Measurements from ENCODE around the gene PARD6G. TPM values are rescaled to one million over a fixed set of nuclear protein-coding genes. Genes with fewer than 3 reads are reported as not detected.
A peak's percentile ranks its signal among the peaks of the same experiment; 100 is the strongest.
"Not testable (repeated sequence)": the region's sequence is repeated elsewhere in the genome, so short reads cannot be mapped to it uniquely, and the experiment has no call there.

PARD6G gene
- total and polyA plus RNA-seq, 4 donors = 11.8 to 20.3 (median 18.2) TPM

GRCh38 chr18:80167931-80168330, 79.4 kb downstream of the PARD6G start:
- Histone ChIP-seq H3K4me3 (ENCODE audit: low read depth, low read length) (no peak overlapping the region), H3K9me3 (ENCODE audit: control insufficient read depth, insufficient read depth, low read length) (no peaks in the 10 kb centered on the region), H3K27ac (ENCODE audit: low read depth, low read length) (no peak overlapping the region), H3K36me3 (ENCODE audit: control insufficient read depth, insufficient read depth, low read length) (peaks cover 12% of the 10 kb centered on the region), H3K27me3 (ENCODE audit: control insufficient read depth, insufficient read depth, low read length) (no peaks in the 10 kb centered on the region), H3K4me1 (ENCODE audit: control insufficient read depth, insufficient read depth, low read length) (peaks cover 23% of the 10 kb centered on the region)
- no peak for DNase-seq (ENCODE audit: low read depth in 4 of 6, low spot score in 6 of 6)
- 86% methylated on average over 9 of the region's 13 CpGs for WGBS (ENCODE audit: insufficient coverage)

DNA sequence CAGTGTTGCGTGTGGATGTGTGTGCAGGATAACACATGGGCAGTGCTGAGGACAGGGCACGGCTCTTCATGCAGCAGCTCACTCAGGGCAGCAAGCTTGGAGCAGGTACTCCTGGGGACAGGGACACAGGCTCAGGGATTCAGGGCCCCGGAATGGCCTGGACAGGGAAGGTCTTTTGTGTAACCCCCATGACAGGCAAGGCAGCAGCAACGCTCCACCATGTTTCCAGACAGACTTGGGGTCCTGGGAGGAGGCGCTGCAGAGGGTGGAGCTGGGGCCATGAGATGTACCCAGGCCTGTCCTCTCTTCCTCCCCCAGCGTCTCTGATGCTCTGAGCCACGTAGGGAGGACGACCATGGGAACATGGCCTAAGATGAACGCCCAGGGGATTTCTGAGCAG, 80.0 kb downstream of the PARD6G start:
- peaks cover 15% of the 10 kb centered on the region for H3K36me3 ChIP-seq (ENCODE audit: control insufficient read depth, insufficient read depth, low read length)
- DNase-seq (ENCODE audit: low read depth in 4 of 6, low spot score in 6 of 6) = no peak
- 93% methylated on average over 9 of the region's 9 CpGs for WGBS (ENCODE audit: insufficient coverage)
- H3K27ac ChIP-seq (ENCODE audit: low read depth, low read length) = no peak overlapping the region
- H3K4me1 ChIP-seq (ENCODE audit: control insufficient read depth, insufficient read depth, low read length) = peaks cover 23% of the 10 kb centered on the region
- H3K27me3 ChIP-seq (ENCODE audit: control insufficient read depth, insufficient read depth, low read length) = no peaks in the 10 kb centered on the region
- no peaks in the 10 kb centered on the region for H3K9me3 ChIP-seq (ENCODE audit: control insufficient read depth, insufficient read depth, low read length)
- H3K4me3 ChIP-seq (ENCODE audit: low read depth, low read length) = no peak overlapping the region

DNA sequence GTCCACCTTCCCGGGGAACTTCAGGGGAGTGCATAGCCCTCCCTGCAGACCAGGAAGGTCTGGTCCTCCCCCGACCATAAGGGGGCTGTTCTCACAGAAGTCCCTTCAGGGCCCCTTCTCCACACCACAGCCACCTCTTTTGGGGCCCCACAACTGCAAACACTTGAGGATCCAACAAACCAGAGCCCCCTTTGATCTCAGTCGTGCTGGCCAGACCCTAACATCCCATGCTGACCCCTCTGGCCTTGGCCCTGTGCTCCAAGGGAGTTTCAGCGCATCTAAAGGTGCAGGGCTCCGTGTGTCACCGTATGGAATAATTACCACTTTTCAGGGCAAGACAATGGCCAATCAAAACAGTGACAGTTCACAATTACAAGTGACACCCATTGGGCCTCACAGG, 80.6 kb downstream of the PARD6G start:
- Histone ChIP-seq H3K4me3 (ENCODE audit: low read depth, low read length) (no peak overlapping the region), H3K9me3 (ENCODE audit: control insufficient read depth, insufficient read depth, low read length) (no peaks in the 10 kb centered on the region), H3K27me3 (ENCODE audit: control insufficient read depth, insufficient read depth, low read length) (no peaks in the 10 kb centered on the region), H3K27ac (ENCODE audit: low read depth, low read length) (no peak overlapping the region), H3K4me1 (ENCODE audit: control insufficient read depth, insufficient read depth, low read length) (peaks cover 25% of the 10 kb centered on the region), H3K36me3 (ENCODE audit: control insufficient read depth, insufficient read depth, low read length) (peaks cover 18% of the 10 kb centered on the region)
- no peak for DNase-seq (ENCODE audit: low read depth in 4 of 6, low spot score in 6 of 6)
- WGBS (ENCODE audit: insufficient coverage) = 78% methylated on average over 6 of the region's 6 CpGs

- 87% methylated on average over 10 of the region's 10 CpGs for WGBS (ENCODE audit: insufficient coverage)
- H3K27ac ChIP-seq (ENCODE audit: low read depth, low read length) = no peak overlapping the region
- DNase-seq (ENCODE audit: low read depth in 4 of 6, low spot score in 6 of 6) = no peak
- H3K27me3 ChIP-seq (ENCODE audit: control insufficient read depth, insufficient read depth, low read length) = no peaks in the 10 kb centered on the region
- H3K4me1 ChIP-seq (ENCODE audit: control insufficient read depth, insufficient read depth, low read length) = peaks cover 28% of the 10 kb centered on the region
- H3K9me3 ChIP-seq (ENCODE audit: control insufficient read depth, insufficient read depth, low read length) = no peaks in the 10 kb centered on the region
- H3K36me3 ChIP-seq (ENCODE audit: control insufficient read depth, insufficient read depth, low read length) = peaks cover 21% of the 10 kb centered on the region
- no peak overlapping the region for H3K4me3 ChIP-seq (ENCODE audit: low read depth, low read length)
These were observed 81.1 kb downstream of the PARD6G start for GRCh38 chr18:80166240-80166639.

GRCh38 chr18:80164727-80165355, 82.5 kb downstream of the PARD6G start:
- DNase-seq (ENCODE audit: low read depth in 4 of 6, low spot score in 6 of 6); H3K4me3 ChIP-seq (ENCODE audit: low read depth, low read length); H3K27me3 ChIP-seq (ENCODE audit: control insufficient read depth, insufficient read depth, low read length); H3K9me3 ChIP-seq (ENCODE audit: control insufficient read depth, insufficient read depth, low read length); H3K27ac ChIP-seq (ENCODE audit: low read depth, low read length): not testable (repeated sequence)
- Histone ChIP-seq H3K36me3 (ENCODE audit: control insufficient read depth, insufficient read depth, low read length) (peaks cover 30% of the 10 kb centered on the region), H3K4me1 (ENCODE audit: control insufficient read depth, insufficient read depth, low read length) (peaks cover 24% of the 10 kb centered on the region)
- 96% methylated on average over 9 of the region's 9 CpGs for WGBS (ENCODE audit: insufficient coverage)

- H3K9me3 ChIP-seq (ENCODE audit: control insufficient read depth, insufficient read depth, low read length) = no peaks in the 10 kb centered on the region
- H3K4me1 ChIP-seq (ENCODE audit: control insufficient read depth, insufficient read depth, low read length) = peaks cover 14% of the 10 kb centered on the region
- H3K4me3 ChIP-seq (ENCODE audit: low read depth, low read length) = no peak overlapping the region
- 89% methylated on average over 7 of the region's 7 CpGs for WGBS (ENCODE audit: insufficient coverage)
- H3K36me3 ChIP-seq (ENCODE audit: control insufficient read depth, insufficient read depth, low read length) = peaks cover 28% of the 10 kb centered on the region
- no peaks in the 10 kb centered on the region for H3K27me3 ChIP-seq (ENCODE audit: control insufficient read depth, insufficient read depth, low read length)
- no peak for DNase-seq (ENCODE audit: low read depth in 4 of 6, low spot score in 6 of 6)
- H3K27ac ChIP-seq (ENCODE audit: low read depth, low read length) = no peak overlapping the region
These were observed 84.1 kb downstream of the PARD6G start for GRCh38 chr18:80163183-80163582.

GRCh38 chr18:80161781-80162417, 85.4 kb downstream of the PARD6G start:
- no peak overlapping the region for H3K27ac ChIP-seq (ENCODE audit: low read depth, low read length)

GRCh38 chr18:80159713-80160636, 87.3 kb downstream of the PARD6G start:
- H3K27ac ChIP-seq (ENCODE audit: low read depth, low read length) = no peak overlapping the region
- 71% methylated on average over 109 of the region's 109 CpGs for WGBS (ENCODE audit: insufficient coverage)
- H3K4me1 ChIP-seq (ENCODE audit: control insufficient read depth, insufficient read depth, low read length) = peaks cover 14% of the 10 kb centered on the region
- peaks cover 36% of the 10 kb centered on the region for H3K36me3 ChIP-seq (ENCODE audit: control insufficient read depth, insufficient read depth, low read length)
- H3K27me3 ChIP-seq (ENCODE audit: control insufficient read depth, insufficient read depth, low read length) = no peaks in the 10 kb centered on the region
- H3K4me3 ChIP-seq (ENCODE audit: low read depth, low read length) = no peak overlapping the region
- no peaks in the 10 kb centered on the region for H3K9me3 ChIP-seq (ENCODE audit: control insufficient read depth, insufficient read depth, low read length)
- peak in 1 of 6 donors; percentile 13 for DNase-seq (ENCODE audit: low read depth in 4 of 6, low spot score in 6 of 6)

More at GRCh38 chr18:80161781-80162417, 85.4 kb downstream of the PARD6G start:
- WGBS (ENCODE audit: insufficient coverage) = 71% methylated on average over 4 of the region's 7 CpGs
- Histone ChIP-seq H3K36me3 (ENCODE audit: control insufficient read depth, insufficient read depth, low read length) (peaks cover 28% of the 10 kb centered on the region), H3K9me3 (ENCODE audit: control insufficient read depth, insufficient read depth, low read length) (no peaks in the 10 kb centered on the region), H3K4me3 (ENCODE audit: low read depth, low read length) (no peak overlapping the region), H3K27me3 (ENCODE audit: control insufficient read depth, insufficient read depth, low read length) (no peaks in the 10 kb centered on the region), H3K4me1 (ENCODE audit: control insufficient read depth, insufficient read depth, low read length) (peaks cover 14% of the 10 kb centered on the region)
- no peak for DNase-seq (ENCODE audit: low read depth in 4 of 6, low spot score in 6 of 6)

DNA sequence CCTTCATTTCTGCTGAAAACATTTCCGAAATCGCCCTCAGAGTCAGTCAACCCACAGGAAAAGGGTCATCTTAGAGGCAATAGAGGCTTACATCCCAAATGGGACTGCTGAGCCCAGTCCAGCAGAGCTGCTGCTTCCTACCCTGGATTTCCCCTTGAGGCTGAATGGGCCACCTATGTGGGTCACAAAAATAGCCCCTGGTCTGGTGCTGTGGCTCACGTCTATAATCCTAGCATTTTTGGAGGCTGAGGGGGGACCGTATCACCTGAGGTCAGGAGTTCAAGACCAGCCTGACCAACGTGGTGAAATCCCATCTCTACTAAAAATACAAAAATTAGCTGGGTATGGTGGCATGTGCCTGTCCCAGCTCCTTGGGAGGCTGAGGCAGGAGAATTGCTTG, 88.9 kb downstream of the PARD6G start:
- no peak for DNase-seq (ENCODE audit: low read depth in 4 of 6, low spot score in 6 of 6)
- H3K4me3 ChIP-seq (ENCODE audit: low read depth, low read length) = no peak overlapping the region
- WGBS (ENCODE audit: insufficient coverage) = 87% methylated on average over 2 of the region's 5 CpGs
- peaks cover 31% of the 10 kb centered on the region for H3K36me3 ChIP-seq (ENCODE audit: control insufficient read depth, insufficient read depth, low read length)
- H3K27ac ChIP-seq (ENCODE audit: low read depth, low read length) = no peak overlapping the region
- no peaks in the 10 kb centered on the region for H3K9me3 ChIP-seq (ENCODE audit: control insufficient read depth, insufficient read depth, low read length)
- H3K4me1 ChIP-seq (ENCODE audit: control insufficient read depth, insufficient read depth, low read length) = peaks cover 14% of the 10 kb centered on the region
- H3K27me3 ChIP-seq (ENCODE audit: control insufficient read depth, insufficient read depth, low read length) = no peaks in the 10 kb centered on the region

Measured in spinal cord (tissue), 10 donors.